GM21447 (cell line): ENCODE measurements around the gene EPHA2.

Experiments
- ATAC-seq: cut with Tn5 transposase; IDR thresholded peaks from one replicate; pipeline ENCODE4 v1.9.1; 2021; ENCODE audit not compliant: unreplicated experiment

The EPHA2 gene

GRCh38 chr1:16151196-16151994 is 4.5 kb downstream of the EPHA2 start:
- no peak for ATAC-seq

- no peak for ATAC-seq
Observed at GRCh38 chr1:16150508-16150907, 5.4 kb downstream of the EPHA2 start.

DNA sequence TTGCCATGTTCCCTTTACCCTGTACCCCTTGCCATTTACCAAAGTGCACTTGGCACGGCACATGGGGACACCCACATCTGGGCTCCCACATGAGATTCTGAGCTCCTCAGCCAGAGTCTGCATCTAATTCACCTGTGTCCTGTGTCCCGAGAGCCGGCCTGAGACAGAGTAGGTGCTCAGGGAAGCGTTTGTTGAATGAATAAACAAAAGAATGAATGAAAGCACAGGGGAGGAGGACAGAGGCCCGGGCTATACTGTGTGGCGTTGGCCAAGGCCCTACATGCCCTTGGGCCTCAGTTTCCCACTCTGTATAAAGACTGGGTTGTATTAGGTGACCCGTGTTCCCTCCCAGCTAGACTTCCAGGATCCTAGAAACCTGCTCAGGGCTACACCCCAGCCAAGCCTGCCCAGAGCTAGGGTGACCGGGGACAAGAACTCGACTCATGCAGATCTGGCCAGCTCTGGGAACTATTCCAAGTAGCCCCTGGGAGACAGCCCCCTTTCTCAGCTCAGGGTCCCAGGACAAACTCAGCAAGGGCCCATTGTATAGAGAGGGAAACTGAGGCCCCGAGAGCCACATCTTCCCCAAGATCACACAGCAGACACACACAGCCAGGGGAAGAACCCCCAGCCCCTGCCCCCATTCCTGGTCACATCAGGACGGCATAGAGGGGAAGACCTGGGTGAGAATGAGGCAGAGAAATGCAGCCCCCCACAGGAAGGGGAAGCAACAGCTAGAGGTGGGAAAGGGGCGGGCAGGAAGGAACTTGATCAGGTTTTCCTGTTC is 6.0 kb downstream of the EPHA2 start:
- no peak for ATAC-seq

DNA sequence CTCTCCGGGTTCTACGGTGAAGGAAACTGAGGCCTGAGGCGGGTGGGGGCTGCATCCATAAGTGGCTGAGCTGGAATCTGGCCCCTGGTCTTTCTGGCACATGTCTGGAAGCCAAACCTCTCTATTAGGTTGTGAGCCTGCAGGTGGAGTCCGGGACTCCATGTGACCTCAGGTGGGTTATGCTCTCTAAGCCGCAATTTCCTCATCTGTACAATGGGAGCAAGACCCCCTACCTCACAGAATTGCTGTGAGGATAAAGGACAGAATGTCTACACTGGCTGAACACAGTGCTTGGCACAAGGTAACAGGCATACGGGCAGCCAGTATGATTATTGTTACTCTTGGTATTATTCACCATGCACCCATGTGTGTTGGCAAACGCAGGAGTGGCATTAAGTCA is 6.7 kb downstream of the EPHA2 start:
- ATAC-seq, result no peak

- ATAC-seq, result no peak
Observed at GRCh38 chr1:16148329-16149092, 7.4 kb downstream of the EPHA2 start.

DNA sequence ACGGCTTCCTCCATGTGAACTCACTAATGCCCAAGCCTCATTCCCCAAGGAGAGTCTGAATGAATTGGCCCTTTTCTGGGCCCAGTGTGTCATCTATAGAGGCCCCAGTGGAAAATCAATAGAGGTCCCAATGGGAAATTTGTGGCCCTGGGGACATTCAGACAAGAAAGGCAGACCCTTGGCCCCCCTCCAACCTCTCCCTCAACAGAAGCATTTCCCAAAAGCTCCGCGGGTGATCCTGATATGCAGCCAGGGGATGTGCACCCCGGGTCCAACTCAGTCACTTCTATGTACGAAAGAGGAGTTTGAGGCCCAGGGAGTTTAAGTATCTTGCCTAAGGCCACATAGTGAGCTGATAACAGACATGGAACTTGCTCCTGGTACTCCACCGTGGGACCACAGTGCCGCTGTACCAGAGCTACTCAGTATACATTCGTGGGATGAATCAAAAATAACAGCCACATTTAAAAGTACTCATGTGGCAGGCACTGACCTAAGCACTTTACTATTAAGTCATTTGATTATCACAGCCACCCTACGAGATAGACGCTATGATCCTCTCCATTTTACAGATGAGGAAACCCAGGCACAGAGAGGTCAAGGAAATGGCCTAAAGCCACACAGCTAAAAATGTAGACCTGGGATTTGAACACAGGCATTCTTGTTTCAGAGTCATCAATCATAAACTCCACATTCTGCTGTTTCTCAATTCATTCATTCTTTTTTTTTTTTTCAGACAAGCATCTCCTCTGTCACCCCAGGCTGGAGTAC is 8.5 kb downstream of the EPHA2 start:
- ATAC-seq, result no peak

DNA sequence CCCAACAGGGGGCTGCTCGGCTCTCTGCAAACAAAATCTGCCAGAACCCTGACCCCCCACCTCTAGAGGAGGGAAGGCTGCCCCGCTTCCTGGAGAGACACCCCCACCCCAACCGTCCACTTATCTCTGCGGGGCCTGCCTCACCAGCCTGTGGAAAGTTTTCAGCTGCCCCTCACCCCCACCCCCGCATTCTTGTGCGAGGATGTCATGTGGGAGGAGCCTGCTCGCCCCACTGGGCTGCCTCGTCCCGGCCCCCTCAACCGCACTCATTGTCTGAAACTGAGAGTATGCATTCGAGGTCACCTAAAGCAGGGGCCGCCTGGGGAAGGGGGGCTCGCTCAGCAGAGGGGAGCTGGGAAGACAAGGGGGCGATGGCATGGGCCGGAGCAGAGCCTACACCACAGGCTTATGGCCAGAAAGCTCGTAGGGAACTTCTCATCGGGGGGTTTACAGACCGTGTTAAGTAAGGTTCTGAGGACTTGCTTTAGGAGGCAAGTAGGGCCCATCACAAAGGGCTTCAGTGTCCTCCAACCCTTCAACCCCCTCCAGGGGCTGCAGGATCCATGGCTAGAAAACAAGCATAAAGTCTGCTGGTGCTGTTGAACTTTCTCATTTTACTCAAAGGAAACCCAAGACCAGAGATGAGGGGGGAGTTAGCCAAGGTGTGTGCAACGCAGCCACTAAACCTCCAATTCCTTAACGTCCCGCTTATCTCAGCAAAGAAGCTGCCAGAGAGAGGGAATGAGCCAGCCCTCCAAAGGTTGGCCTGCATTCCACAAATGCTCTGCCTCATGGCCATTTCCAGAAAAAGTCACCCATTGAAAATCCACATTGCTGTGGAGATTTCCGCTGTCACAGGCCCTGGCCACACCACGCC is 9.4 kb downstream of the EPHA2 start:
- no peak for ATAC-seq

DNA sequence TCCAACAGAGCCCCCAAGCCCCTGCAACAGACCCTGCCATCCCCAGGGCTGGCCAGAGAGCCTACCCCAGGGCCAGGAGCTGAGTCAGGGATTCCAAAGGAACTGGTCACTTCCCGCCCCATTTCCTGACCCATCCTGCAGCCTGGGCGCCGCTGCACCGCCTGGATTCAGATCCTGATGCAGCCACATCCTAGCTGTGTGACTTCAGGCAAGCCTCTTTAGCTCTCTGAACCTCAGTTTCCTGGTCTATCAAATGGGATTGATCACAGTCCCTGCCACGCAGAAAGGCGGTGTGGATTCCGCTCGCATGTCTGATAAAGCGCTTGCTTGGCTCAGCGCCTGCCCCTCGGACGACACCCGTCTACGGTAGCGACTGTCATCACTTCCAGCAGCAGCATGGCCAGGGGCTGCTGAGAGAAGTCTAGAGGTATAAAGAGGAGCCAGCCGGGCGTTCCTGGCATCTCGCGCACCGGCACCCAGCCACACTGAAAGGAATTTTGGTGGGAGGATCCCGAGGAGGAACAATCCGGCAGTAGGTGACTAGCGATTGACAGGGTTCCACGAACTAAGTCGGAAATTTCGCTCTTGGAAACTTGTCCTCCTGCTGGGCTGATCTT is 10.1 kb downstream of the EPHA2 start:
- ATAC-seq, result no peak

GRCh38 chr1:16145030-16145661 is 10.7 kb downstream of the EPHA2 start:
- ATAC-seq, result no peak

- no peak for ATAC-seq
Observed at GRCh38 chr1:16144325-16145029, 11.4 kb downstream of the EPHA2 start.

DNA sequence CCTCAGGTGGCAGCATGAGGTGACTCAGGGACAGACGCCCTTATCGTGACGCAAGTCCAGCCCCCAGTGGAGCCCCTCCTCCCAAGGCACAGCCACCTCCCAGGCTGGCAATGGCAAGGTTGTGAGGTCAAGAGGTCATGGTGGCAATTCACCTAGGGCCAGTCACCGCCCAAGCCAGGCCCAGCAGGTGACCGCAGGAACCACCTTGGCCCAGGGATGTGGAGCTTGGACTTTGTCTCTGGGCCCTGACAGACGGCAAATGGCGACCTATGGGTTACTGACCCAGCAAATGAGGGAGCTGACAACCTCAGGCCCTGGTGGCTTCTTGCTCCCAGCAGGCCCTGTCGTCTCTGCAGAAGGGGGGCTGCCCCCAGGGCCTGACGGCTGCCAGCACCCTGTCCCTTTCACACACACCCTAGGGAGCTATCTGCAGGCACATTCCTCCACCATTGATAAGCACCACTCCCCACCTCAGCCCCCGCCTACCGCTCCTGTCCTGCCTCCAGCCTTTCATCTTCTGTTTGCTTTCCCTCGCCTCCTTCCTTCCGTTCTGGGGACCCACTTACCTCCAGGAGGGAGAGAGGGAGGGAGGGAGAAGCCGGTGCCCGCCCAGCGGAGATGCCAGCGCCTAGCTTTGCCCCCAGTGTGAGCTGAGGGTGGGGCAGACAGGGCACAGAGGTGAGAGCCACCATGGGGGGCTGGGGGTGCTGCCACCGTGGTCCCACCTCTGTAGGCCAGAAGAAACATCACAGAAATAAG is 12.1 kb downstream of the EPHA2 start:
- ATAC-seq, result no peak

GRCh38 chr1:16143005-16143565 is 12.8 kb downstream of the EPHA2 start:
- no peak for ATAC-seq

GRCh38 chr1:16142383-16142995 is 13.4 kb downstream of the EPHA2 start:
- ATAC-seq, result no peak

- ATAC-seq, result no peak
Observed at GRCh38 chr1:16141573-16142336, 14.1 kb downstream of the EPHA2 start.

- no peak for ATAC-seq
Observed at GRCh38 chr1:16140068-16140596, 15.7 kb downstream of the EPHA2 start.

DNA sequence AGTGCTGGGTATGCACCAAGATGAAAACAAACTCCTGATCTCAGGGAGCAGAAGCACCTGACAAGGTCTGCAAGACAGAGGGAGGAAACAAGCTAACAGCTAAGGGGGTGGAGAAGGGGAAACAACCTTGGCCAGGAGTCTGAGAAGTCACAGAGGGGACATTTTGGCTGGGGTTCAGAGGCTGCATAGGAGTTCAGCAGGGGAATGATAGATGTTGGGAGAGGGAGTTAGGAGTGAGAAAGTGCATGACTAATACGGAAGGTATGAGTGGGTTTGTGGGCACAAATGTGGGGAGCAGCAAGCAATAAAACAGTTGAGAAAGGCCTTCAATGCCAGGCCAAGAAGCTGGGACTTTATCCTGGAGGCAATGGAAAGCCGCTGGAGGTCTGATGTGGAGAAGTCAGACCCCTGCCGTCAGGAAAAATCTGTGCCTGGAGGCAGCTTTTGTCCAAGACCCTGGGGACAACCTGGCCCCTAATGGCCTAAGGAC is 16.4 kb downstream of the EPHA2 start:
- ATAC-seq, result no peak
